Immature natural killer cell (primary cell): ENCODE measurements around the gene VARS1. TPM values are rescaled to one million over a fixed set of nuclear protein-coding genes. Genes with fewer than 3 reads are reported as not detected.

Experiments used
- DNase-seq, 3 donors: peaks; one replicate each; pipeline ENCODE4 v3.0.0; 2022; ENCODE audit warnings: mixed read lengths in 1 of 3
- H3K27ac Mint-ChIP-seq, 6 donors: one replicate each; pipeline ENCODE4 v1.8.0; 2020; ENCODE audit warnings: mixed read lengths in 6 of 6, mild to moderate bottlenecking in 5 of 6, inconsistent platforms in 4 of 6, moderate library complexity in 3 of 6
- H3K27me3 Mint-ChIP-seq, 3 donors: one replicate each; pipeline ENCODE4 v1.8.0; 2020 to 2021; ENCODE audit warnings: low read depth in 3 of 3, mild to moderate bottlenecking in 3 of 3, mixed read lengths in 3 of 3, moderate library complexity in 3 of 3, inconsistent platforms in 1 of 3
- H3K36me3 Mint-ChIP-seq, 3 donors: one replicate each; pipeline ENCODE4 v1.8.0; 2020; ENCODE audit warnings: mixed read lengths in 3 of 3, inconsistent platforms in 2 of 3, mild to moderate bottlenecking in 2 of 3
- H3K4me1 Mint-ChIP-seq, 2 donors: one replicate each; pipeline ENCODE4 v1.8.0; 2020; ENCODE audit warnings: inconsistent platforms in 2 of 2, mild to moderate bottlenecking in 2 of 2, mixed read lengths in 2 of 2, moderate library complexity in 1 of 2
- H3K4me3 Mint-ChIP-seq, 5 donors: one replicate each; pipeline ENCODE4 v1.8.0; 2020; ENCODE audit warnings: mild to moderate bottlenecking in 5 of 5, mixed read lengths in 5 of 5, inconsistent platforms in 3 of 5, moderate library complexity in 3 of 5
- H3K9me3 Mint-ChIP-seq, 6 donors: one replicate each; pipeline ENCODE4 v1.8.0; 2020; ENCODE audit warnings: mild to moderate bottlenecking in 6 of 6, mixed read lengths in 6 of 6, inconsistent platforms in 4 of 6, moderate library complexity in 3 of 6
- polyA plus RNA-seq, 3 donors: library from polyadenylated mRNA; unstranded; fragments of 300-500 nt; fragmentation: Illumina TruSeq; gene quantifications; one replicate each; pipeline ENCODE4 v1.2.3, GENCODE V29; 2021

VARS1 gene
- polyA plus RNA-seq, 3 donors from 2014 or later, result 26.5 to 44.6 (median 28.8) TPM

GRCh38 chr6:31779908-31780307, 15.6 kb downstream of the VARS1 start:
- Mint-ChIP-seq H3K27me3 (peaks cover 0 to 4% (median 0%) of the 10 kb centered on the region in 3 donors), H3K36me3 (peaks cover 0 to 18% (median 4%) of the 10 kb centered on the region in 3 donors), H3K9me3 (no peaks in the 10 kb centered on the region), H3K4me1 (peaks cover 10 to 20% of the 10 kb centered on the region in 2 donors), H3K4me3 (no peak overlapping the region), H3K27ac (no peak overlapping the region)
- DNase-seq, result no peak

GRCh38 chr6:31778999-31779885, 16.3 kb downstream of the VARS1 start:
- no peak for DNase-seq
- peaks cover 0 to 4% (median 0%) of the 10 kb centered on the region in 3 donors for H3K27me3 Mint-ChIP-seq
- no peaks in the 10 kb centered on the region for H3K9me3 Mint-ChIP-seq
- H3K36me3 Mint-ChIP-seq, result peaks cover 0 to 12% (median 0%) of the 10 kb centered on the region in 3 donors
- no peak overlapping the region for H3K4me3 Mint-ChIP-seq
- H3K27ac Mint-ChIP-seq, result no peak overlapping the region
- H3K4me1 Mint-ChIP-seq, result peaks cover 10 to 20% of the 10 kb centered on the region in 2 donors

GRCh38 chr6:31778193-31778592, 17.4 kb downstream of the VARS1 start:
- H3K4me1 Mint-ChIP-seq, result peaks cover 10 to 22% of the 10 kb centered on the region in 2 donors
- no peak overlapping the region for H3K27ac Mint-ChIP-seq
- H3K36me3 Mint-ChIP-seq, result peaks cover 0 to 8% (median 0%) of the 10 kb centered on the region in 3 donors
- DNase-seq, result no peak
- H3K9me3 Mint-ChIP-seq, result no peaks in the 10 kb centered on the region
- peaks cover 0 to 4% (median 0%) of the 10 kb centered on the region in 3 donors for H3K27me3 Mint-ChIP-seq
- H3K4me3 Mint-ChIP-seq, result no peak overlapping the region

GRCh38 chr6:31777667-31778050, 17.9 kb downstream of the VARS1 start:
- peaks cover 0 to 4% (median 0%) of the 10 kb centered on the region in 3 donors for H3K36me3 Mint-ChIP-seq
- DNase-seq, result no peak
- no peaks in the 10 kb centered on the region for H3K9me3 Mint-ChIP-seq
- H3K27ac Mint-ChIP-seq, result peak overlapping the region in 4 of 6 donors; percentile 24 to 49 (median 40)
- H3K4me1 Mint-ChIP-seq, result peaks cover 14 to 27% of the 10 kb centered on the region in 2 donors
- H3K4me3 Mint-ChIP-seq, result no peak overlapping the region
- peaks cover 0 to 2% (median 2%) of the 10 kb centered on the region in 3 donors for H3K27me3 Mint-ChIP-seq

GRCh38 chr6:31776989-31777666, 18.4 kb downstream of the VARS1 start, which contains the start of gene VWA7:
VWA7 (minus strand) TSS chr6:31777328; CDS start chr6:31776779, 549 bp downstream.
- Mint-ChIP-seq H3K36me3 (peaks cover 0 to 3% (median 0%) of the 10 kb centered on the region in 3 donors), H3K9me3 (no peaks in the 10 kb centered on the region), H3K4me3 (peak within 1 kb of the TSS in 3 of 5 donors; percentile 35 to 56 (median 38)), H3K27me3 (peaks cover 0 to 2% (median 2%) of the 10 kb centered on the region in 3 donors), H3K4me1 (peaks cover 16 to 31% of the 10 kb centered on the region in 2 donors), H3K27ac (peak within 1 kb of the TSS; percentile 24 to 57 (median 42))
- DNase-seq, result peak; percentile 59 to 67 (median 64)

GRCh38 chr6:31776485-31776988, 19.0 kb downstream of the VARS1 start:
- Mint-ChIP-seq H3K36me3 (peaks cover 0 to 3% (median 0%) of the 10 kb centered on the region in 3 donors), H3K9me3 (no peaks in the 10 kb centered on the region), H3K27me3 (peaks cover 0 to 2% (median 2%) of the 10 kb centered on the region in 3 donors), H3K4me1 (peaks cover 17 to 34% of the 10 kb centered on the region in 2 donors), H3K27ac (peak overlapping the region in 4 of 6 donors; percentile 7 to 57 (median 32)), H3K4me3 (peak overlapping the region in 3 of 5 donors; percentile 11 to 38 (median 17))
- no peak for DNase-seq

GRCh38 chr6:31775633-31776484, 19.7 kb downstream of the VARS1 start:
- peaks cover 0 to 2% (median 2%) of the 10 kb centered on the region in 3 donors for H3K27me3 Mint-ChIP-seq
- H3K4me3 Mint-ChIP-seq, result peak overlapping the region in 2 of 5 donors; percentile 17 to 38
- H3K9me3 Mint-ChIP-seq, result no peaks in the 10 kb centered on the region
- peaks cover 0 to under 1% (median 0%) of the 10 kb centered on the region in 3 donors for H3K36me3 Mint-ChIP-seq
- peaks cover 23 to 40% of the 10 kb centered on the region in 2 donors for H3K4me1 Mint-ChIP-seq
- no peak for DNase-seq
- peak overlapping the region in 4 of 6 donors; percentile 2 to 66 (median 44) for H3K27ac Mint-ChIP-seq

- DNase-seq, result no peak
- H3K4me1 Mint-ChIP-seq, result peaks cover 23 to 40% of the 10 kb centered on the region in 2 donors
- H3K9me3 Mint-ChIP-seq, result no peaks in the 10 kb centered on the region
- no peak overlapping the region for H3K4me3 Mint-ChIP-seq
- no peaks in the 10 kb centered on the region for H3K36me3 Mint-ChIP-seq
- H3K27me3 Mint-ChIP-seq, result peaks cover 0 to 2% (median 2%) of the 10 kb centered on the region in 3 donors
- H3K27ac Mint-ChIP-seq, result peak overlapping the region in 2 of 6 donors; percentile 2 to 66
Measured at GRCh38 chr6:31775184-31775583, 20.4 kb downstream of the VARS1 start.

GRCh38 chr6:31771992-31772358, 23.6 kb downstream of the VARS1 start:
- Mint-ChIP-seq H3K4me3 (peak overlapping the region in 4 of 5 donors; percentile 38 to 69 (median 57)), H3K4me1 (peaks cover 21 to 39% of the 10 kb centered on the region in 2 donors), H3K9me3 (no peaks in the 10 kb centered on the region), H3K27ac (peak overlapping the region in 2 of 6 donors; percentile 31 to 50), H3K36me3 (no peaks in the 10 kb centered on the region), H3K27me3 (peaks cover 0 to 2% (median 2%) of the 10 kb centered on the region in 3 donors)
- no peak for DNase-seq

- Mint-ChIP-seq H3K36me3 (no peaks in the 10 kb centered on the region), H3K9me3 (no peaks in the 10 kb centered on the region), H3K4me3 (peak overlapping the region in 1 of 5 donors; percentile 54), H3K4me1 (peaks cover 20 to 33% of the 10 kb centered on the region in 2 donors), H3K27ac (peak overlapping the region in 4 of 6 donors; percentile 11 to 81 (median 69)), H3K27me3 (peaks cover 1 to 2% (median 2%) of the 10 kb centered on the region in 3 donors)
- no peak for DNase-seq
Measured at GRCh38 chr6:31770860-31771259, 24.7 kb downstream of the VARS1 start.

- Mint-ChIP-seq H3K9me3 (no peaks in the 10 kb centered on the region), H3K4me1 (peaks cover 20 to 28% of the 10 kb centered on the region in 2 donors), H3K27me3 (peaks cover 0 to 2% (median 1%) of the 10 kb centered on the region in 3 donors), H3K4me3 (no peak overlapping the region), H3K27ac (peak overlapping the region in 5 of 6 donors; percentile 10 to 66 (median 40)), H3K36me3 (no peaks in the 10 kb centered on the region)
- DNase-seq, result peak; percentile 80 to 83 (median 83)
Measured at GRCh38 chr6:31769684-31770371, 25.7 kb downstream of the VARS1 start.
